Activated CD4-positive, alpha-beta T cell treated with anti-CD3 and anti-CD28 coated beads for 1 hour (primary cell): ENCODE data around the gene BATF3.
A peak's percentile ranks its signal among the peaks of the same experiment; 100 is the strongest.

Source experiments
- DNase-seq: peaks from one replicate; pipeline ENCODE4 v3.0.0-alpha.2; 2020

The BATF3 gene

DNA sequence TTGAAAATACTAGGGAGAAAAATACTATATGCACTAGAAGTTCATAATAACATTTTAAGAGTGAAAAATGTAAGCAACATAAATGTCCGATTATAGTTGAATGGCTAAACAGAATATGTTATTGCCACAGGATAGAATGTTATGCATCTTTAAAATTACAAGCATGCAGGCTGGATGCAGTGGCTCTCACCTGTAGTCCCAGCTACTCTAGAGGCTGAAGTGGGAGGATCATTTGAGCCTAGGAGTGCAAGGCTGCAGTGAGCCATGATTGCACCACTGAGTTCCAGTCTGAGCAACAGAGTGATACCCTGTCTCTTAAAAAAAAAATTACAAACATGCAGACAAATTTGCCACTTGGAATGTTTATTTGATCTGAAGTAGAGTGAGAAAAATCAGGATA is 3.0 kb upstream of the BATF3 start:
- DNase-seq: no peak

DNA sequence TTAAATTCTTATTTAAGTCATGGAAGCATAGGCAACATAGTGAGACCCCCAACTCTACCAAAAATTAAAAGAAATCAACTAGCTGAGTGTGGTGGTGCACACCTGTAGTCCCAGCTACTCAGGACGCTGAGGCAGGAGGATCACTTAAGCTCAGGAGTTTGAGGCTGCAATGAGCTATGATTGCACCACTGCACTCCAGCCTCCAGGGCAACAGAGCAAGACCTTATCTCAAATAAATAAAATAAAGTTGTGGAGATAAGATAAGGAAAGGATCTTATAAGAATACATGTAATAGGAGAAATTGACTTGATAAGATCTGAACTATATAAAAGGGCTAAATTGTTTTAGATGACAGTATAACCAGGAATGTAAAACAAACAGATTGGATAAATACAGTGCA is 2.3 kb upstream of the BATF3 start:
- no peak for DNase-seq

DNA sequence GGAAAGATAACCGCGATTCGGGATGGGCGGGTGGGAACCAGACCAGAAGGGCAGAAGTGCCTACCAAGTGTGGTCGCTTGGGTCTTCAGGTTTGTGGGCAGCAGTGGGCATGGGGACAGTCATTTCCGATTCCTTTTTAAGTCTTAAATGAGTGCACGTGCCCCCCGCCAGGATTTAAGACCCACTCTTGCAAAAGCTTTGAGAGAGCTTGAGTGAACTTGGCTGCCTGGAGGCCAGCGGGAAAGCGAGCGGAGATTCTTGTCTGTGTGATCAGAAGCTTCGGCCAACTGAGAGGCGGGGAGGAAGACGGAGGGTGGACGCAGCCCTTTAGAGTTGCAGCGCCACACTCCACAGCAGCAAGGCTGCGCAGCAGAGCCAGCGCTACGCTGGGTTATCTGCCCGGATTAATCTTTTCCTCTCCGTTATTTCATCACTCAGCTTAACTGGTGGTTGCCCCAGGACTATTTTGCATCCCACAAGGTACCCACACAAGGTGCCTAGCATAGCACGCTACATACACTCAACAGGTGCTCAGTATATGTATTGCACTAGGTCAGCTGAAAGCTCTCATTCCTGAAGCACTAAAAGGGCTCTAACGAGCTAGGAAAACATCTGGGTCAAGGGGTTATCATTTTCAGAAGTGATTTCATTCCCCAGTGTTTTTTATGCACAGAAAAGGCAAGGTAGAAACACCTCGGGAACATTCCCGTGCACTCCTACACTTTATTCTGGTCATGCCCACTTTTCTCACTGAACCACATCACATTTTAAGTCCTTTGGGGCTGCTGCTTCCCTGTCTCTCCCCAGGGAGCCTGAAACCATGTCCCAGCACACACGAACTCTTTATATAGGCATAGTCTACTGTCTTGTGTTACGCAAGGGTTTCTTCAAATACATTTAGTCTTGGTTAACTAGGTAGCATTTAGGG is 1.5 kb upstream of the BATF3 start:
- DNase-seq: no peak

DNA sequence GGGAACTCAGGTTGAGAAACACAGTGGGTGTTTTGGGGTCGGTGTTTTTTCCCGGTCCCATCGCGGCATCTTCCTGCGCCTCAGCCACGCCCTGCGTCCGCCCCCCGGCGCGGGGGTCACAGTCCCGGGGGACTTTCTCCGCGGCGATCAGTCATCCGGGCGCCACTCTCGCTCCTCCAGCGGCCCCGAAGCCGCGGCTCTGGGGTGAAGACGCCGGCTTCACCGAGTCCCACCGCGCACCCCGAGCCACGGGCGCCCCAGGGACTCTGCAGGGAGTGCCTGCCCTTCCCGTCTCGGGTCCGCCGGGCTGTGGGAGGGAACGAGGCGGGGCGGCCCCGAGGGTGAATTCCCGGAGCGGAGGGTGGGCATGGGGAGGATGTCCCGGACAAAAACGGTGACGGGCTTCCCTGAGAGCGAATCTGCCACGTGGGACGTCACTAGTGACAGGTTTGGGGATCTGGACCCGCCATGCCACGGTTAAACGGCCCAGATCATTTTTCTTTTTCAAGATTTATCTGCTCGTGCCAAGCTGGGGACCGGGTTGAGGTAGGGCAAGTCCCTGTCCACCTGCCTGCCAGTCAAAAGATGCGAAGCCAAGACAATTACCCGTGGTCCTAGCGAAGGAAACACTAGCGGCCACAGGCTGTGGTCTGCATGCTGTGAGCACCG is 717 bp upstream of the BATF3 start:
- DNase-seq: peak; percentile 21

DNA sequence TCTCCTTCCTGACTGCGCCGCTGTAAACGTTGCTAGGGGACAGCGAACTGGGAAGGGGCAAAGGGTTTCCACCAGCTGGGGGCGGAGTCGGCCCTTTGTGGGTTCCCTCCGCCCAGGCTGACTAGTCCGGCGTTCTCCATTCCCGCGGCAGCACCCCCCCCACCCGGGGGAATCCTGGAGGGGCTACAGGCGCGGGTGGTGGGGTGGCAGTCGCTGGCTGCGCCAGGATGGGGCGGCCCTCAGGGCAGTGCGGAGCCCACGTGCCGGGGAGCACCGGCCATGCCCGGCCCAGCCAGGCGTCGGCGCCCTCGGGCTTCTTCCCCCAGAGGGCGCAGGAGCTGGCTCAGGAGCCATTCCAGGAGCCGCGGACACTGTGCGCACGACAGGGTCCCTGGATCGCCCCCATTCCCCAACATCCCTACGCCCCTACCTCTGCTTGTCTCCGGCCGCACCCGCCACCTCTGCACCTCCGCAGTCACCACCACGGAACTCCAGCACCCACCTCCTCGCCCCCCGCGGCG is 476 bp downstream of the BATF3 start:
- peak; percentile 26 for DNase-seq

DNA sequence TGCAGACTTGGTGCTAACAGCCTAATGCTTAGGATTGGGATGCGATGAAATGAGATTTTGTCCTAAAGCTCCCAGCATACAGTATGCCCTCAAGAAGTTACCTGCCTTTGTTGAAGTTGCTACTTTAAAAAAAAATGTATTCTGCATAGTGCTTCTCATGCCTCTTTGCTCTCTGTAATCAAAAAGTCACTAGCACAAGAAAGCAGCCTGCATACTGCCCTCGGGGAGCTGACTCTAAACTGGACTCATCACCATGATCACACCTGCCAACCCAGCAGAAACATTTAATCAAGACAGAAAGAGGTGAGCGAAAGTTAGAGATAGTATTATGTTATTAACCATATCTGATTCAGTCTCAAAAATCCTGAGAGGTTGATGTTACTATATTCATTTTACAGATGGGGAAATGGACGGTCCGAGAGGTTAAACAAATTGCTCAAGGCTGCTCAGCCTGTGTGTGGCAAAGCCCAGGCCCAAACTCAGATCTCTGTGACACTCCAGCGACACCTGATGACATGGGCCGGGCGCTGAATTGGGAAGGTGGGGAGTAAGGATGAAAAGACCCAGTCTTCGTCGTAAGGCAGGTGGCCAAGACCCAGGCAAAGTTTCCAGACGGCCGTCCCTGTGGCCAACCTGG is 1.1 kb downstream of the BATF3 start:
- no peak for DNase-seq

DNA sequence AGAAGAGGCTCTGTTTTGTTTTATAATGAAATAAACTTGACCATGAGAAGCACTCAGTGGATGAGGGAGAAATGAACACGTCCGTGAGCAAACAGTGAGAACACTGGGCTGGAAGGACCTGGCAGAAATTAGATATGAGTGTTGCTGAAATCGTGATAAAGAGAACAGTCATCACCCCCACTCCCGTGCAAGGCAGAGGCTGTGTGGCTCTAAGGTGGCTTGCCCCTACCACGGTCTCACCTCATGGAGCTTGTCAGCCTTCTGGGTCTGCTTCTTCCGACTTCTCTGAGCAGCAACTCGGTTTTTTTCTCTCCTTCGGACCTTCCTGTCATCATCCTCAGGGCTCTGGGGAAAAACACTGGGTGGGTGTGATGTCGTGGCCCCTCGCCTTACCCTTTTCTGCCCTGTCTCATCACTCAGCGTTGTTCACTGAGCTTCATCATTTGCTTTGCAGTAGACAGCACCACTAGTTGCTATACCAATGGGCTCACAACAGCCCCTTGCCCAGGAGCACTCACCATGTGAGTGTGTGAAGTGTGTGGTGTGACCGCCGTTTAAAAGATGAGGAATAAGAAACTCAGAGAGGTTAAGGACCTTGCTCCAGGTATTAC is 2.8 kb downstream of the BATF3 start:
- no peak for DNase-seq

DNA sequence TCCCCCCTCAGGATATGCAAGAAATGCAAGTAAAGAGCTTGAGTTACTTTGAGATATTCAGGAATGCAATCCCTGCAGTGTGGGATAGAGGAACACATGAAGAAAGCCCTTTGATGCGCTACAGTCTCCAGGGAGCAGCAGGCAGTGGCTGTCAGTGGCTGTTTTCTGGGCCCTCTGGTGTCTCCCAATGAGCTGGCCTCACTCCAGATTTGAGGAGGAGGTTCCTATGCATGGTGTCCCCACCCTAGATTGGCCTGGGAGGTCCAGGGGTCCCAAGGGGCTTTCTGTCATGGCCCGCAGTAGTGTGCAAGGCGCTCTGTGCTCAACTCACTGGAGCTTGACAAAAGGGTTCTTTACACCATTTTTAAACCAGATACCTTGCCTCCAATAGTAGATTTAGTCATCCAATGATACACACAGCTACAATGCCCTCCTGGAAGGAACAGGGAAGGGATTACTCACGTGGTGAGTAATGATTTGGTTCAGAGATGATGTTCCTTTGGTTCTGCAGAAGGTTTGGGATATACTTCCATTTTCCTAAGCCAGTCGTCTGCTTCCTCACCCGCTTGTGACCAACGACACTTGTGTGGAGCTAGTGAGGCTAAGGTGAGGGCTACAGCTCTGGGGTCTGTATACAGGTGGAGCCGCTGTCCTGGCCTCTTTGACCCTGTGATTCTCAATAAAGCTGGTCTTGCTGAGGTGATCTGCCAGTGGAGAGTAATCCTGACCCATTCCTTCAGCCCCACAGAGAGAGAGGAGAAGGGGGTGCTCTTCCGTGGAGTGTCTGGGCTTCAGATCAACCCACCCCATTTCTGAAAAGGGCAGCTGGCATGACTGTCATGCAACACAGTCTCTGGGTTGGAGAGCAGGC is 6.6 kb downstream of the BATF3 start:
- no peak for DNase-seq

DNA sequence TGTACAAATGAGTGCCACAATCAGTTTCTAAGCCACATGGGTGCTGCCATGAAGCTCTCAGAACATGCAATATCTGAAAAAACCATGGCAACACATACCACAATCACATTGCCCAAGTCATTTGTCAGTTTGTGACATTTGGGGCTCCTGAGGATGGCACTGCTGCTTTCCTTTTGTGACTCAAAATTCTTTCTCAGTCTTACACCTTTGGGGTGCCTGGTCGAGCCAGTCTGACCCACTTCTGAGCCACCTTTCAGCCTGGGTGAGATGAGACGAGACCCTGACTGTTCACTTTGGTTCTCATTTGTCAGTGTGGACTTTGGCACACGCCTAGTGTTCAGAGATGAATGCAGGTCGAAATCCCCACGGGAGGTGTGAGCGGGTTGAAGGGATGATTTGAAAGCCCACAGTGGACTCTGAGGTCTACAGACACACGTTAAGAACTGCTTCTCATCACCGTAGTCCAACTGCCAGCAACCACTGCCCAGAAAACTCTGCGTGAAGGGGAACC is 8.0 kb downstream of the BATF3 start:
- DNase-seq: no peak

DNA sequence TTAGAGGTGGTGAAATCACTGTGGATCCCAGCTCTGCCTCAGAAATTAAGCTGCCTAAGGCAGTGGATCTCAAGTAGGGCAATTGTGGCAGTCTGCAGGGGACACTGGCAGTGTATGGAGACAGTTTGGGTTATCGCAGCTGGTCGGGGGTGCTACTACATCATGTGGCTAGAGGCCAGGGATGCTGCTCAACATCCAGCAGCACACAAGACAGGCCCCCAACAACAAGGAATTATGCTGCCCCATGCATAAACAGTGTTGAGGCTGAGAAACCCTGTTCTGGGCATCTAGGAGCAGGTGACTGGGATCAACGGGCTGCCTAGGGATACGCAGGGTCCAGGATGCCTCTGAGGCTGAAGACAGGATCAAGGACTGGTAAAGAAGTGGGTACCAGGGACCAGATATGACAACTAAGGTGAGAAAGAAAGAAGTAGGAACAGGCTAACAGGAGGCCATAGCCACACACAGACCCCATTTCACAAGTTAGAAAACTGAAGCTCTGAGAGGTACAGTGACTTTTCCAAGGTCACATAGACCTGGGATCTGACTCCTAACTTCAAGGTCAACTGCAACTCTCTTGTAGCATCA is 8.7 kb downstream of the BATF3 start:
- no peak for DNase-seq

DNA sequence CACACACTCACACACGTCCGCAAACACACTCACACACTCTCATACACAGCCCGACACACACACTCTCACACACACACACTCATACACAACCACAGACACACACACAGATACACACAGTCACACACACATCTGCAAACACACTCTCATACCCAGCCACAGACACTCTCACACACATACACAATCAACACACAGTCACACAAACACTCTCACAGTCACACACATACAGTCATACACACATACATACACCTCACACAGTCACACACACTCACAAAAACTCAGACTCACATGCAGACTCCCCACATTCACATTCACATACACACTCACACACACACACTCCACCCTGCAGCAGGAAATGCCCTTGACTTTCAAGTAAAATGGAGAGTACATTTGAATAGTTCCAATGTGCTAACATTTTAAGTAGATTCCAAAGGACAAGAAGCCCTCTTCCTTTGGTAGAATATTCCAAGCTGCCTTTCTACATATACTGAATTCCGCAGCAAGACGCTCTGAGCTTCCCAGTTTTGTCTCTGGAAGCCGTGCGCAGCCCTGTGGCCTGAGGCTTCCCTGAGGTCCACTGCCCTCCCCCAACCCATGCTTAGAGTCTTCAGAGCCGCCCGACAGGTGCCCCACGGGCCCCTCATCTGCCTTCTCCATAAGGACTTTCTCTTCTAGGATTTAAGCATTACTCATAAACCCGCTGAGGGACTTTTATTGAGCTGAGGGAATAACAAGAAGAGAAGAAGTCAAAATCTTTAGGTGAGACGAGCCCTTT is 9.7 kb downstream of the BATF3 start:
- DNase-seq: no peak

DNA sequence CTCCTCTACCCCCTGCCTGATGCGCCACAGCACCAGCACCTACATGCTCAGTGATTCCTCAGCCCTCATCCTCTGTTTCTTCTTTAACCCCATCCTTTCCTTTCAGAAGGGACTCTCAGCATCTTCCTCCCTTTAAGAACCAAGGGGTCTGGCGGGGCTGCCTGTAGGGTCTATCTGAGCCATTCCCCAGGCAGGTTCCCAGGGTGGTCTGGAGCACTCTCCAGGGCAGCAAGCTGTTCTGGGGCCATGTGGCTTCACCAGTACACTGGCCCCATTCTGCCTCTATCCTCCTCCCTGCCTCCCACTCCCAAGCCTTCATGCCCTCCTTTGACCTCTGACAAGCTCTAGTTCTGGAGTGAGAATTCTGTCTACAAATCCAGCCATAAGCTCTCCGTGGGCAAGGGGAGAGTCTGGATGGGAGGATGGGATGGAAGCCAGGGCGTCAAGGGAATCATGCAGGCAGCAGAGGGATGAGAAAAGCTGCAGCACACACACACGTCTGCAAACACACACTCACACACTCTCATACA is 10.4 kb downstream of the BATF3 start:
- no peak for DNase-seq

DNA sequence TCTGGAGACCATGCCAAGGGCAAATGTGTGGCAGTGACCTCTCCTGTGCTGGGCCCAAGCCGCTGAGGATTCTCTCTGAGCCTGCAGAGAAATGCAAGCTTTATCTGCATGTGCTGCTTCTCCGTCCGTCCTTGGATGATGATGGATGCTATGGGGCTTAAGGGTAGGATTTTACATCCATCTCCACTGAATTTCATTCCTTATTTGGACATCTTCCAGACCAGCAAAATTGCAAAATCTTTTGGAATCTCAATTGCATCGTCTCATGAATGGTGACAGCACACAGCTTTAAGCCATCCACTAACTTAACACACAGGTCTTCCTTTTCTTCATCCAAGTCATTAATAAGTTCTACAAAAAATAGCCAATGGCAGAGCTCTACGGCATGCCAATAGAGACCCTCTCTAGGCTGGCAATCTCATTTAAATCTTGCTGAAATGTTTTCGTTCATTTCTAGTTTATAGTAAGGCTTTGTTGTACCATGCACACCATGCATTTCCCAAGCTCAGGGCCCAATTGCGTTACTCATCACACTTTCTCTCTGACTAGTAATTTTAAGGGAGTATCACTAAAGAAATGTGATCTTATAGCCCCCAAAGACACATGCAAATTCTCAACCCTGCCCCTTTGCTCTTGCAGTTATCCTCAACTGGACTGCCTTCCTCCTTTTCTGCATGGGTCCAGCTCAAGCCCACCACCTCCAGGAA is 11.1 kb downstream of the BATF3 start:
- no peak for DNase-seq

DNA sequence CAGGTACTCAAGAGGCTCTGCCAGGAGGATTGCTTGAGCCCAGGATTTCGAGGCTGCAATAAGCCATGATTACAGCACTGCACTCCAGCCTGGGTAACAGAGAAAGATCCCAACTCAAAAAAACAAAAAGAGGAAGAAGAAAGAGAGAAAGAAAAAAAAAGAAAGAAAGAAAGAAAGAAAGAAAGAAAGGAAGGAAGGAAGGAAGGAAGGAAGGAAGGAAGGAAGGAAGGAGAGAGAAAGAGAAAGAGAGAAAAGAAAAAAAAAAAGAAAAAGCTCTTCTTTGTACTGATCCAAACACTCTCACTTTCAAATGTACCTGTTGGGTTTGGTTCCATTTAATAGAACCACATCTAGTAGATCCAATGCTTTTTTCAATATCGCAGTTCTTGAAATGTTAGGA is 11.8 kb downstream of the BATF3 start:
- DNase-seq: no peak

DNA sequence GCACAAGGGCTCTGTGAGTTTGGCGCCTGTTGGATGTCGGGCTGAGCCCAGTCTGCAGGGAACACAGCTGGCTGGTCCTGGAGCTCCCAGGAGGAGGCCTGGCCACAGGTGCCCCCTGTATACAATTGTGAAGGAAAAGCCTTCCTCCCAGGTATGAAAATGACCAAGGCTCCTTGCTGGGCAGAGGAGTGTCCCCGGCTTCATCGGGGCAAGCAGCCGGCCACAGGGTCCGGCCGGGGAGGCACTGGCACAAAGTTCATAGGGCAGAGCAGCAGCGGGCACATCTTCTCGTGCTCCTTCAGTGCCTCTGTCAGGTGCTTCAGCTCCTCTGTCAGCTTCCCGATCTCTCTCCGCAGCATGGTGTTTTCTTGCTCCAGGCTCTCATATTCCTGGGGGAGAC is 13.0 kb downstream of the BATF3 start:
- no peak for DNase-seq

DNA sequence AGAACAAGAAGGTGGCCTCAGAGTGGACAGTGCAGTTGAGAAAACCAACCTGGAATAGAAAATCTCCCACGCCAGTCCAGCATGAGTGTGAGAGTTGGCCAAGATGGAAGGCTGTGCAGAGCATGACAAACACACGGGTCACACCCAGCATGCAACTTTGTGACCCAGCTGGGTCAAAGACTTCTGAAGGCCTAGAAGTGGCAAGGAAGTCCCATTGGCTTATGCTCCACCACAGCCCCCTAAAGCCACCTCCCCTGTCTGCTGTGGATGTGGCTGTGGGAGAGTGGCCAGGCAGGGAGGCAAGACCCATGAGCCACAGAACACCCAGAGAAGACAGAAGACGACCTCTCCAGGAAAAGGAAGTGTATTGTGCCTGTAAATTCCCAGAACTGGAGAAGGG is 13.6 kb downstream of the BATF3 start:
- no peak for DNase-seq

DNA sequence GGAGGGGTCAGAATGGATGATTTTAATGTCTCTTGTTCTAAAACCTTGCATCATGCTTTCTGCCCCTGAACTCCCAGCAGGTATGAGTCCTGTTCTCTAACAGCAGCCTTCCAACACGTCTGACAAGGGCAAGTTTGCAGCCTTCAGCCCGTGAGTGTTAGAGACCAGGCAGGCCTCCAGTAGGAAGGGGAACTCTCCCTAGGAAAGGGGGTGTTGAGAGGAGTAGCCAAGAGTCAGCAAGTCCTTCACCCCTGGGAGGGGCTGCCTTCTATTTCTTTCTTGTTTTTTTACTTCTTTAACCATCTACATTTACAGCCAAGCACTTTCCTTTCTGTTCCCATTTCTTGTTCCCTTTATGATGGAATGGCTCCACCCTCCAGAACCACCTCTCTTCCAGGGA is 14.2 kb downstream of the BATF3 start:
- DNase-seq: no peak

DNA sequence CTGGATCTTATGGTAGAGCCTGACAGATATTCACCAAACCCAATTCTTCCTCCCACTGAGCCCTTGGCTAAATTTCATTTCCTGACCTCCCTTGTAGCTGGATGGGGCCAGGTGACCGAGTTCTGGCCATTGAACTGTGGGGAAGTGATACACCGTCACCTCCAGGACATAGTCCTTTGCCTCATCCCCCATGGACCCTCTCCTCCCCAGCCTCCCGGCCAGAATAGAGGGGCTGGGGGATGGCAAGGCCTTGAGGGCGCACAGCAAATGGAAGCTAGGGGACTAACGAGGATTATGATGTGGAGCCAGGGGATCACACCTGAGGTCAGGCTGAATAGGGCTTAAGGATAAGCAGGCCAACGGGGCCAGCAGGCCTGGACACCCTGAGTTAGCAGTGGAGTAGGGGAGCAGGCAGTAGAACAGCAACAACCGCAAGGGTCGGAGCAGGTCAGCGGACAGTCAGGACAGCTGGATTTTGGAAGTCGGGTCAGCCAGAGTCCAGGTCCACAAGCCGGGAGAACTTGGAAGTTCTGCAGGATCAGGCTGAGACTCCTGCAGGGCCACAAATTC is 15.0 kb downstream of the BATF3 start:
- no peak for DNase-seq

DNA sequence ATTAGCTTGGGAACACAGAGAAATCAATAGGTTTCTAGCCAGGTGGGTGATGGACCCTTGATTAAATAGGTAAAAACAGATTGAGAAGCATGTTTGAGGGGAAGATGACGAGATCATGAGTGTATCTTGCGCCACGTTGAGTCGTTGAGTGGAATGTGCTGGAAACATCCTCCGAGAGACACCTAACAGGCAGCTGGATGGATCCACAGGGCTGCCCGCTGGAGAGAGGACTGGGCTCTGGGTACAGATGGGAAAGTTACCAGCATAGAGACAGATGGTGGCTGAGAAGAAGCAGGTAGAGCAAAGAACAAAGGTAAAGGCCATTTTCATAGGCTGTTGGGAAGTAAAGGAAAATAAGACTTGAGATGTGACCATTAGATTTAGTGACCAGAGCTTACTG is 15.6 kb downstream of the BATF3 start:
- no peak for DNase-seq

DNA sequence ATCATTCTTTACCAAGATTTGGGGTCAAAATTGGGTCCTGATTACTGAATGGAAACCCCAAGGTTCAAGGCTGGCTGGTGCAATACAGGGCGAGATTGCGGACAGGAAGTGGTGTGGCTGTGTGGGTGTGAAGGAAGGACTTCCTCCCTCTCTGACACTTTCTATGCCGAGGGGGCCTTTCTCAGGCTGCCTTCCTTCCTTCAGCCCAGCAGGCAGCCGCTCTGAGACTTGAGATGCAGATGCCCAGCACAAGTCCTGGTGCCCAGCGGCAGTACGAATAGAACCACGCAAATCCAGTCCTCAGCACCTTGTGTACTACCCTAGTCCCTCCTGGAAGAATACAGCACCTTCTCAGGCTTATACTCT is 16.3 kb downstream of the BATF3 start:
- no peak for DNase-seq
